GM19025 (cell line): ENCODE results near the gene ATRNL1.

ENCODE experiments used
- ATAC-seq: cut with Tn5 transposase; IDR thresholded peaks from one replicate; pipeline ENCODE4 v1.9.1; 2021; ENCODE audit warnings: mild to moderate bottlenecking, low read depth, moderate library complexity; ENCODE audit not compliant: unreplicated experiment

The ATRNL1 gene

GRCh38 chr10:115972426-115972825, 879.3 kb downstream of the ATRNL1 start:
- ATAC-seq, result no peak

- ATAC-seq, result no peak
Observed at GRCh38 chr10:115974351-115974750, 881.2 kb downstream of the ATRNL1 start.

- ATAC-seq, result no peak
Observed at GRCh38 chr10:115974816-115975430, 881.8 kb downstream of the ATRNL1 start.

GRCh38 chr10:115975506-115975905, 882.3 kb downstream of the ATRNL1 start:
- ATAC-seq, result no peak

- ATAC-seq, result no peak
Observed at GRCh38 chr10:115976342-115976741, 883.2 kb downstream of the ATRNL1 start.

GRCh38 chr10:115977855-115978254, 884.7 kb downstream of the ATRNL1 start:
- ATAC-seq, result no peak

GRCh38 chr10:115979576-115979975, 886.4 kb downstream of the ATRNL1 start:
- no peak for ATAC-seq

- no peak for ATAC-seq
Observed at GRCh38 chr10:115980470-115980869, 887.3 kb downstream of the ATRNL1 start.

GRCh38 chr10:115981081-115981480, 887.9 kb downstream of the ATRNL1 start:
- ATAC-seq, result no peak

GRCh38 chr10:115982076-115982475, 888.9 kb downstream of the ATRNL1 start:
- no peak for ATAC-seq

GRCh38 chr10:115982526-115982925, 889.4 kb downstream of the ATRNL1 start:
- no peak for ATAC-seq

- no peak for ATAC-seq
Observed at GRCh38 chr10:115985786-115986185, 892.6 kb downstream of the ATRNL1 start.

GRCh38 chr10:115988380-115988779, 895.2 kb downstream of the ATRNL1 start:
- no peak for ATAC-seq

GRCh38 chr10:115989621-115990020, 896.5 kb downstream of the ATRNL1 start:
- ATAC-seq, result no peak

- ATAC-seq, result no peak
Observed at GRCh38 chr10:115992236-115992986, 899.2 kb downstream of the ATRNL1 start.

- no peak for ATAC-seq
Observed at GRCh38 chr10:115996031-115996430, 902.9 kb downstream of the ATRNL1 start.

GRCh38 chr10:115998301-115998700, 905.1 kb downstream of the ATRNL1 start:
- no peak for ATAC-seq
